T-cell (primary cell): ENCODE results near the gene RPL7A. TPM values are rescaled to one million over a fixed set of nuclear protein-coding genes. Genes with fewer than 3 reads are reported as not detected.
"Not testable (repeated sequence)": the region's sequence is repeated elsewhere in the genome, so short reads cannot be mapped to it uniquely, and the experiment has no call there.

Source experiments
- ATAC-seq, 4 experiments: fragments of 200-7000 bp in 3 of 4; fragments of 150-1000 bp in 1 of 4; cut with Tn5 transposase; replicated peaks in 1 of 4; 1 replicate in 3 of 4; 2 replicates in 1 of 4; pipeline ENCODE4 v1.10.0; 2021; ENCODE audit warnings: moderate library complexity in 3 of 4, mild to moderate bottlenecking in 2 of 4, moderate number of reproducible peaks in 1 of 4
- CTCF ChIA-PET, 2 donors: fragments of 300-600 bp; sonication (Branson Sonifier 250); formaldehyde crosslinking; loops; one replicate each; lab custom pipeline; 2022; ENCODE audit warnings: antibody characterized with exemption in 2 of 2; lab: Charles Lee
- POLR2A ChIA-PET, 2 donors: fragments of 300-600 bp; sonication (Branson Sonifier 250); formaldehyde crosslinking; loops; one replicate each; lab custom pipeline; 2022; ENCODE audit warnings: antibody characterized with exemption in 2 of 2; lab: Charles Lee
- DNase-seq, 35 experiments: peaks; one replicate each; pipeline versions ENCODE4 v3.0.0 to v3.0.0-alpha.2; 2013 to 2023
- H3K27ac ChIP-seq: one replicate; pipeline ENCODE4 v1.5.1; 2013; ENCODE audit warnings: low read length
- H3K27me3 ChIP-seq, 2 experiments: replicated peaks in 1 of 2; 1 replicate in 1 of 2; 2 replicates in 1 of 2; pipeline versions ENCODE4 v1.6.1 to v1.7.0; 2013; ENCODE audit warnings: low read length in 1 of 2, mixed read lengths in 1 of 2; ENCODE audit not compliant: control insufficient read depth in 2 of 2, insufficient read depth in 2 of 2; ENCODE audit errors: extremely low read depth in 1 of 2
- H3K36me3 ChIP-seq, 2 donors: 1 replicate in 1 of 2; 2 replicates in 1 of 2; pipeline versions ENCODE4 v1.6.1 to v1.7.0; 2013; ENCODE audit warnings: low read length in 1 of 2; ENCODE audit not compliant: control insufficient read depth in 2 of 2, insufficient read depth in 1 of 2; ENCODE audit errors: extremely low read depth in 1 of 2
- H3K4me1 ChIP-seq, 2 experiments: 1 replicate in 1 of 2; 2 replicates in 1 of 2; pipeline versions ENCODE4 v1.6.1 to v1.7.0; 2013; ENCODE audit warnings: low read length in 2 of 2, mixed read lengths in 1 of 2; ENCODE audit not compliant: insufficient read depth in 2 of 2, control insufficient read depth in 1 of 2; ENCODE audit errors: extremely low read depth in 1 of 2
- H3K4me3 ChIP-seq, 2 donors: 1 replicate in 1 of 2; 2 replicates in 1 of 2; pipeline versions ENCODE4 v1.5.1 to v1.7.0; 2013; ENCODE audit warnings: mild to moderate bottlenecking in 2 of 2, low read length in 1 of 2, moderate library complexity in 1 of 2; ENCODE audit not compliant: control insufficient read depth in 1 of 2; ENCODE audit errors: extremely low read depth in 1 of 2
- H3K9me3 ChIP-seq: 2 replicates; pipeline ENCODE4 v1.7.0; 2013
- H3K27ac Mint-ChIP-seq, 2 donors: one replicate each; pipeline ENCODE4 v1.8.0; 2020 to 2021; ENCODE audit warnings: mild to moderate bottlenecking in 2 of 2, mixed read lengths in 2 of 2
- H3K27me3 Mint-ChIP-seq, 2 donors: one replicate each; pipeline ENCODE4 v1.8.0; 2021 to 2022; ENCODE audit warnings: mixed read lengths in 2 of 2
- H3K36me3 Mint-ChIP-seq: one replicate; pipeline ENCODE4 v1.8.0; 2021; ENCODE audit warnings: mixed read lengths
- H3K4me1 Mint-ChIP-seq, 3 donors: one replicate each; pipeline ENCODE4 v1.8.0; 2020 to 2022; ENCODE audit warnings: mixed read lengths in 3 of 3, mild to moderate bottlenecking in 1 of 3
- H3K4me3 Mint-ChIP-seq, 3 donors: one replicate each; pipeline ENCODE4 v1.8.0; 2020 to 2022; ENCODE audit warnings: mild to moderate bottlenecking in 3 of 3, mixed read lengths in 3 of 3, moderate library complexity in 3 of 3
- H3K9me3 Mint-ChIP-seq, 3 donors: one replicate each; pipeline ENCODE4 v1.8.0; 2020 to 2022; ENCODE audit warnings: mixed read lengths in 3 of 3
- WGBS: methylation state at CpG from one replicate; pipeline ENCODE4 v1.1.5; 2013; ENCODE audit warnings: missing lambda C conversion rate; ENCODE audit not compliant: insufficient coverage; 5-methylcytosine and 5-hydroxymethylcytosine counted together
- total RNA-seq, 35 experiments: library from RNA in 6 of 35; stranded (reverse) in 6 of 35; fragments of 120-200 nt in 1 of 35; gene quantifications; one replicate each; pipeline versions ENCODE4 v1.2.1 to v1.2.4 and lab custom pipeline; 2013 to 2026

The RPL7A gene
- total RNA-seq, 5 donors from 2014 or later (not counting 1 experiment from before 2014, with no cell fraction given), result 2,623 to 2,692 (median 2,659) TPM

- H3K36me3 Mint-ChIP-seq, H3K27ac Mint-ChIP-seq, H3K4me3 Mint-ChIP-seq, CTCF ChIA-PET, POLR2A ChIA-PET, H3K36me3 ChIP-seq, H3K27me3 Mint-ChIP-seq, H3K9me3 ChIP-seq, H3K4me3 ChIP-seq, H3K4me1 Mint-ChIP-seq, H3K27ac ChIP-seq, H3K4me1 ChIP-seq, DNase-seq, ATAC-seq, H3K9me3 Mint-ChIP-seq: not testable (repeated sequence)
- 76% methylated on average over 2 of the region's 13 CpGs for WGBS
- H3K27me3 ChIP-seq, result peaks cover 0 to 23% of the 10 kb centered on the region in 2 experiments
These were observed 30.5 kb upstream of the RPL7A start for GRCh38 chr9:133317551-133317950.

GRCh38 chr9:133320421-133320881 lies 27.6 kb upstream of the RPL7A start:
- POLR2A ChIA-PET, result no interaction called here

GRCh38 chr9:133321411-133321935 lies 26.5 kb upstream of the RPL7A start:
- Histone ChIP-seq H3K9me3 (no peaks in the 10 kb centered on the region), H3K36me3 (no peaks in the 10 kb centered on the region), H3K27ac (no peak overlapping the region), H3K4me3 (no peak overlapping the region), H3K27me3 (peaks cover 0 to 32% of the 10 kb centered on the region in 2 experiments), H3K4me1 (no peaks in the 10 kb centered on the region)
- WGBS, result 90% methylated on average over 4 of the region's 13 CpGs
- Mint-ChIP-seq H3K4me1 (no peaks in the 10 kb centered on the region), H3K9me3 (no peaks in the 10 kb centered on the region), H3K27me3 (peaks cover 0 to 3% of the 10 kb centered on the region in 2 donors), H3K36me3 (no peaks in the 10 kb centered on the region), H3K27ac (no peak overlapping the region), H3K4me3 (no peak overlapping the region)
- ChIA-PET CTCF (no interaction called here), POLR2A (no interaction called here)
- DNase-seq (no peak), ATAC-seq (no peak)

More at GRCh38 chr9:133320421-133320881, 27.6 kb upstream of the RPL7A start:
- no peak for ATAC-seq
- no peaks in the 10 kb centered on the region for H3K36me3 Mint-ChIP-seq
- peaks cover 0 to 32% of the 10 kb centered on the region in 2 experiments for H3K27me3 ChIP-seq
- H3K9me3 Mint-ChIP-seq, result no peaks in the 10 kb centered on the region
- H3K4me1 ChIP-seq, result no peaks in the 10 kb centered on the region
- H3K4me3 ChIP-seq, result no peak overlapping the region
- H3K27ac Mint-ChIP-seq, result no peak overlapping the region
- 87% methylated on average over 10 of the region's 13 CpGs for WGBS
- H3K27ac ChIP-seq, result no peak overlapping the region
- no peak for DNase-seq
- no peaks in the 10 kb centered on the region for H3K9me3 ChIP-seq
- H3K4me1 Mint-ChIP-seq, result no peaks in the 10 kb centered on the region
- H3K4me3 Mint-ChIP-seq, result no peak overlapping the region
- H3K27me3 Mint-ChIP-seq, result peaks cover 0 to 3% of the 10 kb centered on the region in 2 donors
- H3K36me3 ChIP-seq, result no peaks in the 10 kb centered on the region
- CTCF ChIA-PET, result no interaction called here

DNA sequence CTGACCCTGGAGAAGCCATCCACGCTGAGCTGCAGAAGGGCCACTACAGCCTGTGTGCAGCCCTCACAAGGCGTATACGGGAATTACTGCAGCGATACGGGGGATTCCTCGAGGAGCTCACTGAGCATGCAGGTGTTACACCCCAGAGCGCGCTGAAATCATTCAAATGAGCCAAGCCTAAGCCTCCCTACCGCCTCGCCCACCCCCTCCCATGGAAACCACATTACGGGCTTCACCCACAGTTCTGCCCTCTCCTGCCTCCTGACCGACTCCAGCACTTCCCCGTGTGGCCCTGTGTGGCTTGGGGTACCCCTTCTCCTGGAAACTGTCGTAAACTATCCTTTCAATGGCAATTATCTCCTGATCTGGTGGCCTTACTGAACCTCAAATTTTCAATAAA lies 25.3 kb upstream of the RPL7A start:
- Mint-ChIP-seq H3K4me3 (no peak overlapping the region), H3K36me3 (no peaks in the 10 kb centered on the region), H3K9me3 (no peaks in the 10 kb centered on the region), H3K27ac (no peak overlapping the region), H3K27me3 (peaks cover 0 to 3% of the 10 kb centered on the region in 2 donors), H3K4me1 (no peaks in the 10 kb centered on the region)
- no peak for DNase-seq
- CTCF ChIA-PET, result no interaction called here
- H3K27me3 ChIP-seq, result peaks cover 0 to 29% of the 10 kb centered on the region in 2 experiments
- no peak overlapping the region for H3K27ac ChIP-seq
- 52% methylated on average over 14 of the region's 14 CpGs for WGBS
- no peak overlapping the region for H3K4me3 ChIP-seq
- no peaks in the 10 kb centered on the region for H3K36me3 ChIP-seq
- H3K9me3 ChIP-seq, result no peaks in the 10 kb centered on the region
- ATAC-seq, result no peak
- POLR2A ChIA-PET, result no interaction called here
- no peaks in the 10 kb centered on the region for H3K4me1 ChIP-seq

DNA sequence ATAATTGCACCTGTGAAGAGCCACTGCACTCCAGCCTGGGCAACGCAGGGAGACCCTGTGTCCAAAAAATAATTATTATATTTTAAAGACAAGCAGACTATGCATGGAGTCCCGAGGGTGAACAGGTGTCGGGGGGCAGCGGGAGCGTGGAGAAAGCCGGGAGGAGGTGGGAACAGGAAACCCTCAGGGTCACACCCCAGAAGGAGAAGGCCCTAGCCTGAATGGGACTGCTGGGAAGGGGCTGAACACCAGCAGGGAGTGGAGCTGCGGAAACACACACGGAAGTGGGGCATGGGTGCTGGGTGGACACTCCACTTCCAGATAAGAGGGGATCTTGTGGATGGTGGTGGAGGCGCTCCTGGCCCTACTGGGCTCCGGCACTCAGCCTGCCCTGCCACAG lies 24.8 kb upstream of the RPL7A start:
- no peak for ATAC-seq
- no peak overlapping the region for H3K4me3 ChIP-seq
- H3K9me3 ChIP-seq, result no peaks in the 10 kb centered on the region
- Mint-ChIP-seq H3K9me3 (no peaks in the 10 kb centered on the region), H3K4me1 (no peaks in the 10 kb centered on the region), H3K27ac (no peak overlapping the region), H3K27me3 (peaks cover 0 to 3% of the 10 kb centered on the region in 2 donors), H3K4me3 (no peak overlapping the region), H3K36me3 (no peaks in the 10 kb centered on the region)
- POLR2A ChIA-PET, result no interaction called here
- CTCF ChIA-PET, result no interaction called here
- H3K36me3 ChIP-seq, result no peaks in the 10 kb centered on the region
- DNase-seq, result no peak
- H3K4me1 ChIP-seq, result no peaks in the 10 kb centered on the region
- no peak overlapping the region for H3K27ac ChIP-seq
- H3K27me3 ChIP-seq, result peaks cover 0 to 25% of the 10 kb centered on the region in 2 experiments
- WGBS, result 87% methylated on average over 6 of the region's 10 CpGs

- peaks cover 0 to 21% of the 10 kb centered on the region in 2 experiments for H3K27me3 ChIP-seq
- no peak overlapping the region for H3K27ac ChIP-seq
- no peak for DNase-seq
- ChIA-PET POLR2A (no interaction called here), CTCF (no interaction called here)
- H3K4me1 Mint-ChIP-seq, result peaks cover 0 to 6% (median 4%) of the 10 kb centered on the region in 3 donors
- H3K4me3 ChIP-seq, result no peak overlapping the region
- no peak for ATAC-seq
- no peaks in the 10 kb centered on the region for H3K9me3 Mint-ChIP-seq
- H3K27ac Mint-ChIP-seq, result no peak overlapping the region
- WGBS, result 85% methylated on average over 10 of the region's 13 CpGs
- no peaks in the 10 kb centered on the region for H3K9me3 ChIP-seq
- no peaks in the 10 kb centered on the region for H3K36me3 Mint-ChIP-seq
- H3K36me3 ChIP-seq, result no peaks in the 10 kb centered on the region
- H3K4me1 ChIP-seq, result no peaks in the 10 kb centered on the region
- no peak overlapping the region for H3K4me3 Mint-ChIP-seq
- H3K27me3 Mint-ChIP-seq, result peaks cover 0 to 3% of the 10 kb centered on the region in 2 donors
These were observed 23.9 kb upstream of the RPL7A start for GRCh38 chr9:133323991-133324703.
